ENCODE measurements around the gene ZNF222.

ZNF222 gene

DNA sequence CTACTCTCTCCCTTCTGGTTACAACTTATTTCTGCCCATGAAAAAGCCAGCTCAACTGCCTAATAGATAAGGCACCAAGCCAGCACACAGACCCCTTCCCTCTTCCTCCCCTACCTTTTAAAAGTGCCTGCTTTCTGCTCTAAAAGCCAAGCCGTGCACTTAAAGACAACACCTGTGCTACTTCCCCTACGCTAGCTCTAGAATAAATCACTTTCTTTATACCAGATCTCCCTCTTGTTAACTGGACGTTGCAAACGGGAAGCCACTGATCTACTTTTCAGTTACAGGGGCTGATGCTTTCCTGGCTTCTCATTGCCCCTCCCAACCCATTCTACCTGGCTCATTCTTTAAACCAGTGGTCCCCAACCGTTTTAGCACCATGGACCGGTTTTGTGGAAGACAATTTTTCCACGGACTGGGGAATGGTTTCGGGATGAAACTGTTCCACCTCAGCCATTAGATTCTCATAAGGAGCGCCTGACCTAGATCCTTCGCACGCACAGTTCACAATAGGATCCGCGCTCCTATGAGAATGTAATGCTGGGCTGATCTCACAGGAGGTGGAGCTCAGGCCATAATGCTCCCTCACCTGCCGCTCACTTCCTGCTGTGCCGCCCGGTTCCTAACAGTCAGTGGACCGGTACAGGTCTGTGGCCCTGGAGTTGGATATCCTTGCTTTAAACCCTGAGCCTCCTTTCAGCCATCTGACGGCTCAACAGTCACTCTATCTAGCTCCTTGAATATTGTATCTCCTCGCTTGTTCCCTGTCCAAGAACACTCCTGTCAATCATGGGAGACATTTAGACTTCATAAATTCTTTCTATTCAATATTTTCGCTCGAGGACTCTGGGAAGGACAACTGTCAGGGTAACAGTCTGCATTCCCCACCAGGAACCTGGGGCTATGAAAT, 25.8 kb downstream of the ZNF222 start:
- TF ChIP-seq, protein P1, sequence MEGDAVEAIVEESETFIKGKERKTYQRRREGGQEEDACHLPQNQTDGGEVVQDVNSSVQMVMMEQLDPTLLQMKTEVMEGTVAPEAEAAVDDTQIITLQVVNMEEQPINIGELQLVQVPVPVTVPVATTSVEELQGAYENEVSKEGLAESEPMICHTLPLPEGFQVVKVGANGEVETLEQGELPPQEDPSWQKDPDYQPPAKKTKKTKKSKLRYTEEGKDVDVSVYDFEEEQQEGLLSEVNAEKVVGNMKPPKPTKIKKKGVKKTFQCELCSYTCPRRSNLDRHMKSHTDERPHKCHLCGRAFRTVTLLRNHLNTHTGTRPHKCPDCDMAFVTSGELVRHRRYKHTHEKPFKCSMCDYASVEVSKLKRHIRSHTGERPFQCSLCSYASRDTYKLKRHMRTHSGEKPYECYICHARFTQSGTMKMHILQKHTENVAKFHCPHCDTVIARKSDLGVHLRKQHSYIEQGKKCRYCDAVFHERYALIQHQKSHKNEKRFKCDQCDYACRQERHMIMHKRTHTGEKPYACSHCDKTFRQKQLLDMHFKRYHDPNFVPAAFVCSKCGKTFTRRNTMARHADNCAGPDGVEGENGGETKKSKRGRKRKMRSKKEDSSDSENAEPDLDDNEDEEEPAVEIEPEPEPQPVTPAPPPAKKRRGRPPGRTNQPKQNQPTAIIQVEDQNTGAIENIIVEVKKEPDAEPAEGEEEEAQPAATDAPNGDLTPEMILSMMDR (IDR thresholded peaks at IDR 0.05; ENCODE audit: insufficient read depth, low read depth, low read length, missing control alignments) = no peak
- H3K4me3 ChIP-seq (ENCODE audit: low read depth, low read length) = no peak overlapping the region
- DNase-seq (ENCODE audit: low read depth) = no peak

DNA sequence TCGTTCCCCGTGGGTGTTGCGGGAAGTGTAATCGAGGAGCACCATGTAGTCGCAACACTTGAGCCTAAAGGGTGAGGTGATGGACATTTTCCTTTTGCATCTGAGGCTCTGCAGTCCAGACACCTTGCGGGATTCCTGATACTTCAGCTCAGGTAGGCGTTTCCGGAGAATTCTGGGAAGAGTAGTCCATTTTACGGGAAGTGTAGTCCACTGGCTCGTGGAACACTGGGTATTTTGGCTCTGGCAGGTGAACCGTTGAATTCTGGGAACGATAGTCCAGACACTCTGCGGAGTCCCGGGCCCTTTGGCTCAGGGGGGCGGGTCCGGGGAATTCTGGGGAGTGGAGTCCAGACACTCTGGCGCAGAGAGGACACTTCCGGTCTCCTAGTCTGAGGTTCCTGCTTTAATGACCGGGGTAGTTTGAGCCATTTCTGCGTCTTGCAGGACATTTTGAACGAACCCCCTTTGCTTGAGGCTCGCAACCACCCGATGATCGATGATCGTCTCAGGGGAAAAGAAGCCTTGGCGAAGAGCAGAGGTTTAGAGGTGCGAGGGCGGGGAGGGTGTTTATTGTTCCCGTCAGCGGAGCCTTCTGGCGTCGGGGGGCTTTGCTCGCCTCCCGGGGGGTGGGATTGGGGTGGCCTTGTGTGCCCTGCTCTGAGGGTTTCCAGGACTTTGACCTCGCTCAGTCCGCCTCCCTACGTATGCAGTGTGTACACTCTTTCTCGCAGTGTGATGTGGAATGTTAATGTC, 26.6 kb downstream of the ZNF222 start, which contains the start of gene ZNF223:
ZNF223 (plus strand) TSS at position 387 of the 753 bp plus-strand sequence. CDS start 3,141 bp downstream, outside the sequence.
- no peak within 1 kb of the TSS for H3K4me3 ChIP-seq (ENCODE audit: low read depth, low read length)
- TF ChIP-seq, protein P1 (IDR thresholded peaks at IDR 0.05; ENCODE audit: insufficient read depth, low read depth, low read length, missing control alignments) = no peak
- peak; percentile 1 for DNase-seq (ENCODE audit: low read depth)

DNA sequence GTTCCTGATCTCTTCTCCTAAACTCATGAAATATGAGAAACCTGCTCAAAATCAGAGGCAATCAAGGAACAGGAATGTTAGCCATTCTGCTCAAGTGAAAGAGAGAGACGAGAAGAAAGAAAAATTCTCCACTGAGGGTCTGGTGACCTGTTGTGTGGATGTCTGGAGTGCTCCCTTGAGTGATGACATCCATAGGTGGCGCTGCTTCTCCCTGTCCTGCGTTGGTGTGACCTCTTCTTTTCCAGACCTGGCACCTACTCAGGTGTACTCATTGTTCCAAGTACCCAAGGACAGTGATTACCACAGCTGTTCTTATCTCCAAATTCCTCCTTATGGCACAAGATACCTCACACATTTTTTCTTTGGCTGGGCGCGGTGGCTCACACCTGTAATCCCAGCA, 30.7 kb downstream of the ZNF222 start:
- DNase-seq (ENCODE audit: low read depth) = no peak
- TF ChIP-seq, protein P1 (IDR thresholded peaks at IDR 0.05; ENCODE audit: insufficient read depth, low read depth, low read length, missing control alignments) = no peak
- no peak overlapping the region for H3K4me3 ChIP-seq (ENCODE audit: low read depth, low read length)

DNA sequence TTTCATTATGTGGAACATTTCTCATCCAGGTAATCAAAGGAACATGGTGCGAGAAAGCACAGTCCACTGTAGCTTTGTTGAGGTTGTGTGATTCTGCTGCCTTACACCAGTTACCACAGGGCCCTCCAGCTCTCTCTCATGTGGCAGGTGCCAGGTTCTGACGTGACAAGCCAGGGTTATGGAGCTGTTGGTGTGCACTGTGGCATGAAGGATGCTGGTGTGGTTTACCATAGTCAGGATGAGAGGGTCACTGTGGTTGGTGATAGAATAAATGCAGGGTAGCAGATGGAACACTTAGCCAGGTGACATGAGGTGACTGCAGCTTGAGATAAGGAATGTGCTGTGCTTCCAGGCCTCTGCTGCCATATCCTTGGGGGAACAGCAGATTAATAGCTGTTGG, 34.0 kb downstream of the ZNF222 start:
- DNase-seq (ENCODE audit: low read depth) = no peak
- TF ChIP-seq, protein P1 (IDR thresholded peaks at IDR 0.05; ENCODE audit: insufficient read depth, low read depth, low read length, missing control alignments) = no peak
- H3K4me3 ChIP-seq (ENCODE audit: low read depth, low read length) = no peak overlapping the region

DNA sequence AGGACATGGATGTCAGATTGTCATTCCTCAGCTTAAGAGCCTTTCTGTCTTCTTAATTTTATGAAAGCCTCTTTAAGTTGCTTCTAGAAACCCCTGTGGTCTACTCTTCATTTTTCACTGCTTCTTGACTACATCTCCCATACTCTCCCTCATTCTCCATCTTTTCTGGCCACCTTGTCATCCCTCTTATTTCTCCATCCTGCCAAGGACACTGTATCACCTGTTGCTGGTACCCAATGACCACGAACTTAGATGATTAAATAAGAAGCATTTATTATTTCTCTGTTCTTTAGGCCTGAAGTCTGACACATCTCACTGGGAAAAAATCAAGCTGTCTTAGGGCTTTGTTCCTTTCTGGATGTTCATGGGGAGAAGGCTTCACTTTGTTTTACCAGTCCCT, 35.9 kb downstream of the ZNF222 start:
- no peak overlapping the region for H3K4me3 ChIP-seq (ENCODE audit: low read depth, low read length)
- DNase-seq (ENCODE audit: low read depth) = no peak
- TF ChIP-seq, protein P1 (IDR thresholded peaks at IDR 0.05; ENCODE audit: insufficient read depth, low read depth, low read length, missing control alignments) = no peak

DNA sequence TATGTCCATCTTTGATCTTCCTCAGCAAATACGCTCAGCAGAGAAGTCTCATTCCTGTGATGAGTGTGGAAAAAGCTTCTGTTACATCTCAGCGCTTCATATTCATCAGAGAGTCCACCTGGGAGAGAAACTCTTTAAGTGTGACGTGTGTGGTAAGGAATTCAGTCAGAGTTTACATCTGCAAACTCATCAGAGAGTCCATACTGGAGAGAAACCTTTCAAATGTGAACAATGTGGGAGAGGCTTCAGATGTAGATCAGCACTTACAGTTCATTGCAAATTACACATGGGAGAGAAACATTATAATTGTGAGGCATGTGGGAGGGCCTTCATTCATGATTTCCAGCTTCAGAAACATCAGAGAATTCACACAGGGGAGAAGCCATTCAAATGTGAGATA, 41.1 kb downstream of the ZNF222 start:
- TF ChIP-seq, protein P1 (IDR thresholded peaks at IDR 0.05; ENCODE audit: insufficient read depth, low read depth, low read length, missing control alignments) = no peak
- no peak overlapping the region for H3K4me3 ChIP-seq (ENCODE audit: low read depth, low read length)
- DNase-seq (ENCODE audit: low read depth) = no peak

Measured in GM12865 (cell line).